IPS-18c (cell line): ENCODE measurements around the gene MED17.
A peak's percentile ranks its signal among the peaks of the same experiment; 100 is the strongest.
"Not testable (repeated sequence)": the region's sequence is repeated elsewhere in the genome, so short reads cannot be mapped to it uniquely, and the experiment has no call there.

ENCODE experiments used
- H3K4me3 ChIP-seq: 2 replicates; pipeline ENCODE4 v1.7.0; 2013; ENCODE audit warnings: low read depth, mild to moderate bottlenecking, low read length, moderate library complexity; ENCODE audit not compliant: insufficient read depth
- H3K9me3 ChIP-seq: one replicate; pipeline ENCODE4 v1.6.1; 2013; ENCODE audit warnings: mild to moderate bottlenecking, low read length, moderate library complexity; ENCODE audit not compliant: control insufficient read depth, insufficient read depth

The MED17 gene, protein sequence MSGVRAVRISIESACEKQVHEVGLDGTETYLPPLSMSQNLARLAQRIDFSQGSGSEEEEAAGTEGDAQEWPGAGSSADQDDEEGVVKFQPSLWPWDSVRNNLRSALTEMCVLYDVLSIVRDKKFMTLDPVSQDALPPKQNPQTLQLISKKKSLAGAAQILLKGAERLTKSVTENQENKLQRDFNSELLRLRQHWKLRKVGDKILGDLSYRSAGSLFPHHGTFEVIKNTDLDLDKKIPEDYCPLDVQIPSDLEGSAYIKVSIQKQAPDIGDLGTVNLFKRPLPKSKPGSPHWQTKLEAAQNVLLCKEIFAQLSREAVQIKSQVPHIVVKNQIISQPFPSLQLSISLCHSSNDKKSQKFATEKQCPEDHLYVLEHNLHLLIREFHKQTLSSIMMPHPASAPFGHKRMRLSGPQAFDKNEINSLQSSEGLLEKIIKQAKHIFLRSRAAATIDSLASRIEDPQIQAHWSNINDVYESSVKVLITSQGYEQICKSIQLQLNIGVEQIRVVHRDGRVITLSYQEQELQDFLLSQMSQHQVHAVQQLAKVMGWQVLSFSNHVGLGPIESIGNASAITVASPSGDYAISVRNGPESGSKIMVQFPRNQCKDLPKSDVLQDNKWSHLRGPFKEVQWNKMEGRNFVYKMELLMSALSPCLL

DNA sequence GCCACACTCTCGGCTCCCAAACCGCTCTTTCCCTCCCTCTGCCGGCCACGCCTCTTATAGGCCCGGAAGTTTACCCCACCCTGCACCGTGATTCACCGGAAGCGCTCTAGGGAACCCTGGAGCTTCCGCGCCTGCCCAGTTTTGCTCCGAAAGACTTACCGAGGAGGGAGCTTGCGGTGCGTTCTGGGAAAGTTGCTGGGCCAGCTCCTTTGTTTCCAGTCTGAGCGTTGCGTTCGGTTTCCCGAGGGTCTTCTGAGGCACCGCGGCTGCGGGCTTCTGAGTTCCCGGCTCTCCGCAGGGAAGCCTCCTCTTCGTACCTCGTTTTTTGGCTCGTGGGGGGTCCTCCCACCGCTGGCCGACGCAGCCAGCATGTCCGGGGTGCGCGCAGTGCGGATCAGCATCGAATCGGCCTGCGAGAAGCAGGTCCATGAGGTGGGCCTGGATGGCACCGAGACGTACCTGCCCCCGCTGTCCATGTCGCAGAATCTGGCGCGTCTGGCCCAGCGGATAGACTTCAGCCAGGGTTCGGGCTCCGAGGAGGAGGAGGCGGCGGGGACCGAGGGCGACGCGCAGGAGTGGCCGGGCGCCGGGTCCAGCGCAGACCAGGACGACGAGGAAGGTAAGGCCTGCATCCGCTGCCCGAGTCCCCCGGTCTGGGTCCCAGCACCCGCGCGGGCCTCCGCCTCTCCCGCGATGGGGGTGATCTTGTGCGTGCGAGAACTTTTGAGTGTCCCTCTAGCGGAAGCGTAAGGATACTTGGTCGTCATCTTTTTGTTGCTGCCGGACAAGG is at the start of gene MED17:
Gene MED17, plus strand, starts transcription at position 138 of the 790 bp plus-strand sequence. Its CDS starts 232 bp downstream, at position 370.
- peak within 1 kb of the TSS; percentile 99 for H3K4me3 ChIP-seq
- no peaks in the 10 kb centered on the region for H3K9me3 ChIP-seq

DNA sequence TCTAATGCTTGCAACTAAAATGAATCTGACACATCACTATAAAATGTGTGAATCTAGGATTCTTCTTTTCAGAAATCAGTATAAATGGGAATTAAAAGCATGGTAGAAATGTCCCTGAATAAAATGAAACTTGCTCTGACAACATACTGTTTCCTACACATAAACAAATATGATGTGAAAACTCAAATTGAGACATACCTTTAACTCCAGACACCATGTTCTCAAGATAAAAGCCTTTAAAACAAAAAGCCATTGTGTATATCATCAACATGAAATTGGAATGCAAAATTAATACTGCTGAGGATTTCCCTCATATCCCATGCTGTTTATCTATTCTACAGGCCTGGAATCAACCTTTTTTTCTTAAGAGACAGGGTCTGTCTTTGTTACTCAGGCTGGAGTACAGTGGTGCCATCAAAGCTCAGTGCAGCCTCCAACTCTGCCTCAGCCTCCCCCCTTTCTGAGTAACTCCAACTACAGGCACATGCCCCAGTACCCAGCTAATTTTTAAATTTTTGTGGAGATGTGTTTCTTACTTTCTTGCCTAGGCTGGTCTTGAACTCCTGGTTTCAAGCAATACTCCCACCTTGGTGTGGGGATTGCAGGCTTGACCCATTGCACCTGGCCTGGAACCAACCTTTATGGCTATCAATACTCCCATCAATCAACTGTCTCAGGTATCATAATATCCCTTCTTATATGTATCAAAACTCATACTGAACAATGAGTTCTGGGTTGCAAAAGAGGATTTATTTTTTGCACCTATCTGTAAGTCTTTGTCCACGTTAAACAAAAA is 49.5 kb upstream of the MED17 start:
- H3K4me3 ChIP-seq: no peak overlapping the region

DNA sequence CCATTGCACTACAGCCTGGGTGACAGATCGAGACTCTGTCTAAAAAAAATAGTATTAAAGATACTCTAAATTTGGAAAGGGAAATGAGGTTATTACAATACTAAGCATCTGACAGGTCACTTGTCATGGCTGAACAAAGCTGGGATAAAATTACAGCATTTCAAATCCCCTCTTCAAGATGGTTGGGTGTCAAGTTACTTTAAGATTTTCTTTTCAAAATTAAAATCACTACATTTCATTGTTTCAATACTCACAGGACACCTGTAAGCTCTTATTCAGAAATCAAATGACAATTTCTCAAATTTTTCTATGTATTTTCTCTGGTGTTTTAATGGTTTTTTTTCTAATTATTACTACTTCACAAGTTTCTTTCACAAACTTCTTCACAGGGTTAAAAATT is 48.5 kb upstream of the MED17 start:
- Histone ChIP-seq H3K9me3 (no peaks in the 10 kb centered on the region), H3K4me3 (no peak overlapping the region)

More for the DNA sequence above, 49.5 kb upstream of the MED17 start:
- no peaks in the 10 kb centered on the region for H3K9me3 ChIP-seq

DNA sequence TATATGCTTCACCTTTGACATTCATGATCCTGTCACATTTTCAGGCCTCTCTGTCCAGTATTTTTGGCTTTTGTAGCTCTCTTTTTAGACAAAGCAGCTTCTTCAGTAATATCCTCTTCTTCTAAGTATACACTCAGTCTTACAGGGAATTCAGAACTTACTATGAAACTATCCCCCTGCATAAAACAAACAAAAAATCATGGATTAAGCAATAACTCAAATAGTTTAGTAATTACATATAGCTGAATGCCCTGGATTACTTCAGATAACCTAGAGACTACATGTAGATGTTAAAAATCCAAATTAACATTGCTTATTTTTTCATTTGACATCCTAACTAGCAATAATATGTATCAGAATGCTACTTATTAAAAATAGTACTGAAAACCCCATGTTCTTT is 48.0 kb upstream of the MED17 start:
- H3K4me3 ChIP-seq: no peak overlapping the region
- no peaks in the 10 kb centered on the region for H3K9me3 ChIP-seq

DNA sequence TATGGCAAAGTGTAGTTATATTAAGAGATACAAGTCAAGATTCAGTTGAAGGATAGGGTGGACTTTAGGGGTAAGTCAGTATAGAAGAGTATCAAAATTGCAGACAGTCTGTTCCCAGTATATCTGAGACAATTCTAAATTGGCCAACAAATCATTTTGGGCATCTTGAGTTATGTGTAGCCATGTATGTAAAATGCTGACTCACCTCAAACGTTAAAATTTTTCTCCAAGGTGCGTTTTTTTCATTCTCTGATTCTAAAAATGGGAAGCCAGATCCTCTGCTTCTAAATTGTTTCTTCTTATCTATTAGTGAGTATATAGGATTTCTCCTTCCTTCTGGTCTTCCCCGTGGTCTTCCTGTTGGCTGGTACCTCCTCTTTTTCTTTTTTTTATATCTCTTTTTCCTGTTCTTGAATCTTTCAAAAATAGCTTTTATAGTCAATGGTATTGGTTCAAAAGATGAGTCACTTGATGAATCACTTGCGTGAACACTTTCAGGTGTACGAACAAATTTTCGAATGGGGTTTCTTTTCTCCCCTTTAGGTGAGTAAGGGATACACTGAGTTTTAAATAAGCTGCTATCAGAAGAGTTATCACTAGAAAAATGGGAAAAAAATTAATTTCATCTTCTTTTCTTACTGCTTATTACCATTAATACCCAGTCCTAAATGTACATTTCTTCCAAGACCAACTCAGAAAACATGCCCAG is 46.0 kb upstream of the MED17 start:
- Histone ChIP-seq H3K4me3 (0 out of 2 replicates have a peak overlapping the region, but pooled peaks have one; percentile 26), H3K9me3 (no peaks in the 10 kb centered on the region)

DNA sequence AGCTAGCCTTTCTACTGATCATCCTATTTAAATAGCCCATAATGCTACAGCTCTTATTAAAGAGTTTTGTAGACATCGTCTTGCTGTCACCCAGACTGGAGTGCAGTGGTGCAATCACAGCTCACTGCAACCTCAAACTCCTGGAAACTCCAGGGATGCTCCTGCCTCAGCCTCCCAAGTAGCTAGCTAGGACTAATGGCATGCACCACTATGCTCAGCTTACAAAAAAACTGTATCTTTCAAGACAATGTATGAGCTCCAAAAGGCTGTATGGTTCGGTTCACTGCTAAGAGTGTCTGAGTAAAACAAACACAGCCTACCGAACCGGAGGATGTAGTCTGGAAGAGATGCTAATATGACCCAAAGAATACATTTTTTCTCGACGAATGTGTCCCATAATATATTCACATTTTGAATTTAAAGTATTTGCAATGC is 45.4 kb upstream of the MED17 start:
- Histone ChIP-seq H3K9me3 (no peaks in the 10 kb centered on the region), H3K4me3 (peak overlapping the region; percentile 26)

DNA sequence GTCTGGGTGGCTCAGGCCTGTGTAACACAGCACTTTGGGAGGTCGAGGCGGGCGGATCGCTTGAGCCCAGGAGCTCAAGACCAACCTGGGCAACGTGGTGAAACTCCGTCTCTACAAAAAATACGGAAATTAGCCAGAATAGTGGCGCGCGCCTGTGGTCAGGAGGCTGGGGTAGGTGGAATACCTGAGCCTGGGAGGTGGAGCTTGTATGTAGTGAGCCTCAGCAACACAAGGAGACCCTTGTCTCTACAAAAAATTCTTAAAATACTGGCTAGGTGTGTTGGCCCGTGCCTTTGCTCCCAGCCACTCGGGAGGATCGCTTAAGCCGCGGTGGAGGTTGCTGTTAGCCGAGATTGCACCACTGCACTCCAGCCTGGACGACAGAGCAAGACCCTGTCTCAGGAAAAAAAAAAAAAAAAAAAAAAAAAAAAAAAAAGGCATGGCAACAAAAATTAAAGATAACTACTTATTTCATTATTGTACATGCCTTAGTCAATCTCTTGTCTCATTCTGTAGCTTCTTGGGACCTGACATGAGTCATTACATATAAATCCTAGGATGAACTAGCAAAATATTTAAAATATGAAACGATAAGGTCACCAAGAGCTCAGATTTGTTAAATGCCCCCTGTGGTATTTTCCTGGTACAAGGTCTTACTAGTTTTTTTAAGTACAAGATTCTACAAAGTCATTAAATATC is 43.9 kb upstream of the MED17 start:
- Histone ChIP-seq H3K9me3 (no peaks in the 10 kb centered on the region), H3K4me3 (peak overlapping the region; percentile 95)

DNA sequence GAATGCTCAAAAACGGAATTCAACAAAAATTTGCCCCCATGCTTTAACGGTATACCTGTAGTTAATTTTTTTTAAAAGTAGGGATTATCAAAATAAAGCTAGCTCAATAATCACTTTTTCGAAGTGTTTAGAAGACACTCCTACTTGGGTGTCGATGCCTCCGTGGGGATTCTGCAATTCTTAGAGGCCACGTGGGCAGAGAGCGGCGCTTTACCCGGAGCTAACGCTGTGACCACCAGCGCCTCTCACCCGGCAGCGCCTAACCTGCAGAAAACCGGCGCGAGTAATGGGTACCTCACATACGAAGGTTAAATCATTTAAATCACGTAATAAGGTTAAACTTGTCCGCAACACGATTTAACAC is 43.4 kb upstream of the MED17 start:
- Histone ChIP-seq H3K9me3 (no peaks in the 10 kb centered on the region), H3K4me3 (peak overlapping the region; percentile 95)

DNA sequence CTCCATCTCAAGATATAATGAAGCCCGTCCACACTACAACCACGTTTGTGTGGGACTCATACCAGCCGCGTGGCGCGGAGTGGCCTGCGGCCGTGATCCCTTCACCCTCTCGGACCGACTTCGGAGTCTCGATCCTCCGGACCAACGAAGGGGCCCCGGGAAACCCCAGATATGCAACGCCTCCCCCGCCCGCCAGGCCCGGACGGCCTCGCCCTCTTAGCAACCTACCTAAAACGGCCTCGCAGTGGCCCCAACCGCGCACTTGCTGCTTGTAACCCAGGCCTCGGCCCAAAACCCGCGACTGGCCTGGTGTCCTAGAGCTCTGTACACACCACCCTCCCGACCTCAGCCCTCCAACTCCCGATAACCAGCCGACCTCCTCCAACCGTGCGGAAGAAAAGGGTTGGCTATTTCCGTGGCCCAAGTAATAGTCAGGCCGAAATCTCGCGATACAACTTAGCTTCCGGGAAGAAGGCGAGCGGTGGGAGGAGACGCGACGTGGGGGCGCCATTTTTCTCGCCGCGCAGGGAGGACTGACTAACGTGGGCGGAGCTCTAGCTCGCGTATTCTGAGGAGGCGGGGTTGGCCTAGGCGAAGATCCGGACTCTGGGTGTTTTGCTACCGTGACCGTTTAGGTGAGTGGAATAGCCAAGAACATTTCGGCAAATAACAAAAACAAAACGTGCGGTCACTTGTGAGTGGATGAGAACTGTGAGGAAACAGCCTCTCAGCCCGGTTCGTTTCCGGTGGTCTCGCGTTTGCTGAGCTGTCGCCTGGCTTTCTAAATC is 42.8 kb upstream of the MED17 start, which contains the start of the genes C11orf54 and TAF1D:
Gene C11orf54, plus strand, starts transcription at position 579 of the 788 bp plus-strand sequence. CDS start 5,722 bp downstream, outside the sequence.
Gene TAF1D, minus strand, starts transcription at position 402 of the 788 bp plus-strand sequence. CDS start 2,191 bp downstream, outside the sequence.
- Histone ChIP-seq H3K4me3 (peak within 1 kb of the TSS; percentile 95), H3K9me3 (no peaks in the 10 kb centered on the region)

DNA sequence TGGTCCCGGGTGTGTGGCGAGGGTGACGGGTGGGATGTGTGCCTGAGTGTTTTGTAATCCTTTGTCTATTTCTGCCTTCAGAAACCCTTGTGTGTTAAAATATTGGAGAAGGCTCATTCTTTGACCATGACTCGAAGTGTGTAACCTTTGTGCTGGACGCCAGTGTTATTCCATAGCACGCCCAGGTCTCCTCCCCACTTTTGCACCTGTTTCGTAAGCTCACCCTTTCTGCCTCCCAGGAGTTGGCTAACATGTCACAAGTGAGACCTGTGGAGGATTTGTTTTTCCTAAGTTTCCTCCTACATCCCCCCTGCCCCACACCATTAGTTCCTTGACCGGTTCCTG is 42.2 kb upstream of the MED17 start:
- Histone ChIP-seq H3K9me3 (no peaks in the 10 kb centered on the region), H3K4me3 (peak overlapping the region; percentile 95)

DNA sequence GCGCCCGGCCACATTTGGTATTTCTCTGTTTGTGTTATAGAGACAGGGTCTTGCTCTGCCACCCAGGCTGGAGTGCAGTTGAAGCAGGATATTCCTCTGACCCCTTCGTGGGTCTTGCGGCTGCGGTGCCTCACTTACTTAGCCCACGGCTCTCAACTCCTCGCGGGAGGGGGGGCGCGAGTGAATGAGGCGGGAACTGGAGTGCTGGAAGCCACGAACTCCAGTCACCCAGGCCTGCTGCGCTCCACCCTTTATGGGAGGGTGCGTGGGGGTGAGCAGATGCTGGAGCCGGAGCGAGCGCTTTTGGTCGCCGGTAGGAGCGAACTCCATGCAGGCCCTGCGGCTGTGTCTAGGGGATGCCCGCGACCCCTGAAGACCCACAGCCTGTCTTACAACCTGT is 40.8 kb upstream of the MED17 start:
- H3K9me3 ChIP-seq: no peaks in the 10 kb centered on the region
- H3K4me3 ChIP-seq: no peak overlapping the region

DNA sequence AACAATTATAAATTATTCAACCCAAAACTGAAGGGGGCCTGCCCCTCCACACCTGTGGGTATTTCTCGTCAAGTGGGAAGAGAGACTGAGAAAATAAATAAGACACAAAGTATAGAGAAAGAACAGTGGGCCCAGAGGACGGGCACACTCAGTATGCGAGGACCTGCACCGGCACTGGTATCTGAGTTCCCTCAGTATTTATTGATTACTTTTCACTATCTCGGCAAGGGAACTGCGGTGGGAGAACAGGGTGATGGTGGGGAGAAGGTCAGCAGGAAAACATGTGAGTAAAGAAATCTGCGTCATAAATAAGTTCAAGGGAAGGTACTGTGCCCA is 39.4 kb upstream of the MED17 start:
- Histone ChIP-seq H3K9me3 (no peaks in the 10 kb centered on the region), H3K4me3 (no peak overlapping the region)

DNA sequence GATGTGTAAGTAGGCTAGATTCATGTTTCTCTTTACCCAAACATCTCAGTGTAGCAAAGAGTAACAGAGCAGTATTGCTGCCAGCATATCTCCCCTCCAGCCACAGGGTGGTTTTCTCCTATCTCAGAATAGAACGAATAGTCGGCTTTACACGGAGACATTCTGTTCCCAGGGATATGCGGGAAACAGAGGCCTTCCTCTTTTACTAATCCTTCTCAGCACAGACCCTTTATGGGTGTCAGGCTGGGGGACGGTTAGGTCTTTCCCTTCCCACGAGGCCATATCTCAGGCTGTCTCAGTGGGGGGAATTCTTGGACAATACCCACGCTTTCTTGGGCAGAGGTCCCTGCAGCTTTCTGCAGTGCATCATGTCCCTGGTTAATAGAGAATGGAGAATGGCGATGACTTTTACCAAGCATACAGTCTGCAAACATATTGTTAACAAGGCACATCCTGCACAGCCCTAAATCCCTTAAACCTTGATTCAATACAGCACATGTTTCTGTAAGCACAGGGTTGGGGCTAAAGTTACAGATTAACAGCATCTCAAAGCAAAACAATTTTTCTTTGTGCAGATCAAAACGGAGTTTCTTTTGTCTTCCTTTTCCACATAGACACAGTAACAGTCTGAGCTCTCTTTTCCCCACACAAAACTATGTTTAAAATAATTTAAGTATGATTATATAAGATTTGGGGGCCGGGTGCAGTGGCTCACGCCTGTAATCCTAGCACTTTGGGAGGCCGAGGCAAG is 38.9 kb upstream of the MED17 start:
- H3K4me3 ChIP-seq, H3K9me3 ChIP-seq: not testable (repeated sequence)

DNA sequence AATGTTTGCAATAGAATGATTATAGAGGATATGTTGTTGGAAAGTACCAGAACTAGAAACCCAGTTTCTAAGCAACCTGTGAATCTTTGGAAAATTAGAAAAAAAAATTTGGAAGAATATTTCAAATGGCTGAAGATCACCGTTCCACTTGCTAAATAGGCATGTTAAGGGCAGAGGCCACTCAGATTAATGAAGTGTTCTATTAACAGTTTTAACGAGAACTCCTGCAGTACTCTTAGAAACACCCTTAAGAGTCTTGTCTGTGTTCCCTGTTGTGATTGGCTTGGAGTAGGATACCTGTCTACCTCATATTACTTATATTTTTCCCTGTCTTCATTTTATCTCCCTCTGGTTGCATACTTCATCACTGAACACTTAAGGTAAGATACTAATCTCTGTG is 38.0 kb upstream of the MED17 start:
- H3K4me3 ChIP-seq: no peak overlapping the region

DNA sequence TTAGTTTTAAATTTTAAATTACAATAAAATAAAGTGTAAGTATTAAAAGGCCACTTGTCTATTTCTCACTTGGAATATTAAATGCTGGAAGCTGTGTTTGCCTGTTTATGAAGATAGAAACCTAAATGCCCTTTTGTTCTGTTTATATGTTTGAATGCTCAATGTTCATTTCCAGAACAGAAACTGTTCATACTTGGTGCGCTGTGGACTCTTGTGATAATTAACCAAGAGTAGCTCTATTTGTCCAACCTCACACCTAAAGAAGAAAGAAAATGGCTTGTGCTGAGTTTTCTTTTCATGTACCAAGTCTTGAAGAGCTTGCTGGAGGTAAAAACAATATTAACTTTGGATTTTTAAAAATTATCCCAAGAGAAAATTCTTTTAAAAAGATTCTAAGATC is 37.0 kb upstream of the MED17 start:
- Histone ChIP-seq H3K4me3 (no peak overlapping the region), H3K9me3 (no peaks in the 10 kb centered on the region)

More for the DNA sequence above, 38.0 kb upstream of the MED17 start:
- H3K9me3 ChIP-seq: no peaks in the 10 kb centered on the region
